ENCODE measurements around the gene SLC39A11. TPM values are rescaled to one million over a fixed set of nuclear protein-coding genes. Genes with fewer than 3 reads are reported as not detected.

The SLC39A11 gene
- total RNA-seq, 1 experiment from 2014 or later = 15.2 TPM

DNA sequence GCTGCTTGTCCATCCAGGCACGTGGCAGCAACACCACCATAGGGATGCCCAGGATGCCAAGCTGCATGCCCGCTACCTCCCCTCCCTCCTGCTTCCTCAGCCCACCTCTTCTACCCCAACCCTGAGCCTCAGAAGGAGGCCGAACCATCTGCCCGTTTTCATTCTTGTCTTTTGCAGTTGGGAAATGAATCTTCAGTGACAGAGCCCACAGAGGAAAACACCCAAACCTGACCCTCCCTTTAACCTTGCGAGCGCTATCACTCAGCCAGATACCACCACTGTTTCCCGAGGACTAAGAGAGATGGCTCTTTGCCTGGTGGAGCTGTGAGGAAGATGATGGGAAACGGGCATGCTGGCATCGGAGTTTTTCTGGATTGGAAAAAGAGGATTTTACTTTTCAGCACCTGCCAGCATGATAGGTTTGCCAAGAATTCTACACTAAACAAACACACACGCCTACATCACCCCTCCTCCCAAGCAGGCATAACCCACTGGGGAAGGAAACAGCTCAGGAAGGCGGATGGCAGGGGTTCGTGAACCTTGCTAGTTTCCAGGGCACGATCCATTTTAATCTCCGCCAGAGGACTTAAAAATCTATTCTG is 457.4 kb downstream of the SLC39A11 start:
- no peak overlapping the region for H3K4me2 ChIP-seq (ENCODE audit: insufficient read depth, insufficient read length, low read length)
- no peak overlapping the region for H3K18ac ChIP-seq (ENCODE audit: insufficient read length, low read depth, low read length)
- no peak overlapping the region for H3K4me3 Mint-ChIP-seq
- H3K27me3 Mint-ChIP-seq (ENCODE audit: low read depth) = no peaks in the 10 kb centered on the region; the same call in none of the 2 replicates
- no peaks in the 10 kb centered on the region for H4K20me1 ChIP-seq (ENCODE audit: control insufficient read depth, insufficient read depth, insufficient read length)
- no peaks in the 10 kb centered on the region for H3K9me3 ChIP-seq (ENCODE audit: control insufficient read depth, low read depth, low read length)
- no CpG with 5 or more reads among the region's 14 CpGs for WGBS (ENCODE audit: extremely low coverage, insufficient read length, low lambda C conversion rate)
- no peaks in the 10 kb centered on the region for H3K23me2 ChIP-seq (ENCODE audit: insufficient read length, low read depth, low read length, poor library complexity, severe bottlenecking)
- no peak overlapping the region for H3K9ac ChIP-seq (ENCODE audit: extremely low read depth, insufficient read length, low read length)
- no peak overlapping the region for H2BK5ac ChIP-seq (ENCODE audit: insufficient read length, low read length)
- no peak overlapping the region for H3K27ac Mint-ChIP-seq
- H3K4ac ChIP-seq (ENCODE audit: low read depth, low read length) = no peak overlapping the region
- no peak overlapping the region for H3K56ac ChIP-seq (ENCODE audit: insufficient read length, low read depth, low read length)
- H3K9me3 Mint-ChIP-seq = no peaks in the 10 kb centered on the region
- TF ChIP-seq, protein P1, sequence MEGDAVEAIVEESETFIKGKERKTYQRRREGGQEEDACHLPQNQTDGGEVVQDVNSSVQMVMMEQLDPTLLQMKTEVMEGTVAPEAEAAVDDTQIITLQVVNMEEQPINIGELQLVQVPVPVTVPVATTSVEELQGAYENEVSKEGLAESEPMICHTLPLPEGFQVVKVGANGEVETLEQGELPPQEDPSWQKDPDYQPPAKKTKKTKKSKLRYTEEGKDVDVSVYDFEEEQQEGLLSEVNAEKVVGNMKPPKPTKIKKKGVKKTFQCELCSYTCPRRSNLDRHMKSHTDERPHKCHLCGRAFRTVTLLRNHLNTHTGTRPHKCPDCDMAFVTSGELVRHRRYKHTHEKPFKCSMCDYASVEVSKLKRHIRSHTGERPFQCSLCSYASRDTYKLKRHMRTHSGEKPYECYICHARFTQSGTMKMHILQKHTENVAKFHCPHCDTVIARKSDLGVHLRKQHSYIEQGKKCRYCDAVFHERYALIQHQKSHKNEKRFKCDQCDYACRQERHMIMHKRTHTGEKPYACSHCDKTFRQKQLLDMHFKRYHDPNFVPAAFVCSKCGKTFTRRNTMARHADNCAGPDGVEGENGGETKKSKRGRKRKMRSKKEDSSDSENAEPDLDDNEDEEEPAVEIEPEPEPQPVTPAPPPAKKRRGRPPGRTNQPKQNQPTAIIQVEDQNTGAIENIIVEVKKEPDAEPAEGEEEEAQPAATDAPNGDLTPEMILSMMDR (conservative IDR thresholded peaks at IDR 0.05) = no peak
- H2BK20ac ChIP-seq (ENCODE audit: low read depth, low read length, poor library complexity, severe bottlenecking) = no peak overlapping the region
- no peak overlapping the region for H4K8ac ChIP-seq (replicated peaks; ENCODE audit: insufficient read length, low read depth, low read length)
- no peaks in the 10 kb centered on the region for H3K79me1 ChIP-seq (ENCODE audit: insufficient read depth, low read depth, low read length, poor library complexity, severe bottlenecking)
- no peak overlapping the region for H4K5ac ChIP-seq (ENCODE audit: insufficient read length, low read depth, low read length)
- H3K4me1 Mint-ChIP-seq = peaks cover 13 to 14% of the 10 kb centered on the region in 2 experiments
- no peak overlapping the region for H3K27ac ChIP-seq (ENCODE audit: insufficient read length, low read depth, low read length)
- H2AFZ ChIP-seq (ENCODE audit: low read length) = no peak overlapping the region
- H2BK12ac ChIP-seq (ENCODE audit: insufficient read length, low read depth, low read length) = no peak overlapping the region
- no peak overlapping the region for H2BK15ac ChIP-seq (ENCODE audit: low read depth, low read length)
- H3T11ph ChIP-seq (ENCODE audit: low read length) = no peak overlapping the region
- no peak overlapping the region for H4K91ac ChIP-seq (ENCODE audit: insufficient read length, low read depth, low read length)
- no peak overlapping the region for H2BK120ac ChIP-seq (ENCODE audit: low read depth, low read length, poor library complexity, severe bottlenecking)
- no peaks in the 10 kb centered on the region for H3K27me3 ChIP-seq (ENCODE audit: insufficient read depth, low read length)
- H2AK5ac ChIP-seq (ENCODE audit: insufficient read length, low read length) = no peak overlapping the region
- no peak overlapping the region for H3K14ac ChIP-seq (ENCODE audit: insufficient read depth, low read length)
- H3K79me2 ChIP-seq (ENCODE audit: insufficient read depth, low read length) = no peaks in the 10 kb centered on the region
- H3K36me3 Mint-ChIP-seq (ENCODE audit: insufficient read depth in 1 of 3, low read depth in 3 of 3) = no peaks in the 10 kb centered on the region
- DNase-seq = no peak
- H3K23ac ChIP-seq (ENCODE audit: insufficient read length, low read depth, low read length) = no peak overlapping the region
- H3K4me1 ChIP-seq (ENCODE audit: insufficient read depth, low read length) = no peaks in the 10 kb centered on the region
